HL-60 (cell line): ENCODE results near the gene KCNJ6.

Experiments used
- DNase-seq, 2 experiments: peaks; one replicate each; pipeline ENCODE4 v3.0.0-alpha.2; 2010 to 2020; ENCODE audit warnings: low read depth in 1 of 2, low spot score in 1 of 2
- H3K27ac ChIP-seq: fragments of 250-450 bp; sonication (Bioruptor Pico); replicated peaks from 2 replicates; pipeline ENCODE4 v1.5.1; 2020; ENCODE audit warnings: mild to moderate bottlenecking, moderate library complexity
- H3K27me3 ChIP-seq: fragments of 250-450 bp; sonication (Bioruptor Pico); 2 replicates; pipeline ENCODE4 v1.5.1; 2021; ENCODE audit warnings: mild to moderate bottlenecking, moderate library complexity; ENCODE audit not compliant: insufficient read depth, poor library complexity, severe bottlenecking
- H3K4me3 ChIP-seq: replicated peaks from 2 replicates; pipeline ENCODE4 v1.5.1; 2011; ENCODE audit warnings: mild to moderate bottlenecking, control low read depth, low read length; ENCODE audit not compliant: insufficient read depth
- GABPA ChIP-seq: IDR thresholded peaks from 2 replicates; pipeline ENCODE4 v1.6.1; 2012; ENCODE audit warnings: low read depth
- POLR2AphosphoS5 ChIP-seq: IDR thresholded peaks from 2 replicates; pipeline ENCODE4 v1.6.1; 2012; ENCODE audit warnings: low read depth
- REST ChIP-seq: IDR thresholded peaks from 2 replicates; pipeline ENCODE4 v1.6.1; 2012; ENCODE audit warnings: low read depth; ENCODE audit not compliant: insufficient replicate concordance
- SPI1 ChIP-seq: IDR thresholded peaks from 2 replicates; pipeline ENCODE4 v1.6.1; 2012; ENCODE audit warnings: low read depth, mild to moderate bottlenecking, borderline replicate concordance
- TF ChIP-seq, protein P1 (sequence below): IDR thresholded peaks from one replicate; pipeline ENCODE4 v1.5.1; 2011; ENCODE audit warnings: low read length, control low read depth, inconsistent platforms; ENCODE audit not compliant: insufficient read depth

KCNJ6 gene

DNA sequence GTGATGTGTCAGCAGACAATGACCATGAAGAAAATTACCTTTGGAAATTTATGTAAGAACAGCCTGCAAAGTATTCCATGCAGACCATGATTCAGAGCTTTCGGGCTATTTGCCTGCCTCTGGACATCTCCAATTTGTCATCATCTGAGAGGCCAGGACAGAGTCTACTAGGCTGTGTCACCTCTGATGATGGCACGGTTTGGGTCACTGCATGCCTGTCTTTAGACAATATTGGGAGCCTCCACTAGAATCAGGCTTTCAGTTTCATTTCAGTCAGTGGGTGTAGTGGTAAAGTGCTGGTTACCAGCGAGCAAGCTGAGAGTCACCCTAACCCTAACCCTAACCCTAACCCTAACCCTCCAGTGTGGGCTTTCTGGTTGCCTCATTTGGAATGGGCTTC, 80.8 kb downstream of the KCNJ6 start:
- H3K4me3 ChIP-seq, result no peak overlapping the region
- TF ChIP-seq REST, result no peak
- no peak overlapping the region for H3K27ac ChIP-seq
- H3K27me3 ChIP-seq, result no peaks in the 10 kb centered on the region
- no peak for DNase-seq

DNA sequence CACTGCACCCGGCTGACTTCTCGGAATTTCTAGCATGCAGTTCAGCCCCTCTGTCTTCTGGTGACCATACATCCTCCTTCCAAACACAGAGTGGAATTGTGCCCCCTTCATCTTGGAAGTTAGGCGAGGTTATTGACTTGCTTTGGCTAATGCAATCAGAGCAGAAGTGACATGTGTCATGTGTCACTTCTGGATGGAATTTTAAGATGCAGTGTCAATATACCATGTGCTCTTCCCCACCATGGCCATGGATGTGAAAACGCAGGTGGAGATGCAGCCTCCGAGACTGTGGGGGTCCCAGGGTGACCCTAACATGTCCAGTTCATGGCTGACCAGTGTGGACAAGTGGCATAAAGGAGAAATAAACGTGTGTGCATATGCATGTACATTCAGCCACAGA, 83.0 kb downstream of the KCNJ6 start:
- TF ChIP-seq, protein P1, sequence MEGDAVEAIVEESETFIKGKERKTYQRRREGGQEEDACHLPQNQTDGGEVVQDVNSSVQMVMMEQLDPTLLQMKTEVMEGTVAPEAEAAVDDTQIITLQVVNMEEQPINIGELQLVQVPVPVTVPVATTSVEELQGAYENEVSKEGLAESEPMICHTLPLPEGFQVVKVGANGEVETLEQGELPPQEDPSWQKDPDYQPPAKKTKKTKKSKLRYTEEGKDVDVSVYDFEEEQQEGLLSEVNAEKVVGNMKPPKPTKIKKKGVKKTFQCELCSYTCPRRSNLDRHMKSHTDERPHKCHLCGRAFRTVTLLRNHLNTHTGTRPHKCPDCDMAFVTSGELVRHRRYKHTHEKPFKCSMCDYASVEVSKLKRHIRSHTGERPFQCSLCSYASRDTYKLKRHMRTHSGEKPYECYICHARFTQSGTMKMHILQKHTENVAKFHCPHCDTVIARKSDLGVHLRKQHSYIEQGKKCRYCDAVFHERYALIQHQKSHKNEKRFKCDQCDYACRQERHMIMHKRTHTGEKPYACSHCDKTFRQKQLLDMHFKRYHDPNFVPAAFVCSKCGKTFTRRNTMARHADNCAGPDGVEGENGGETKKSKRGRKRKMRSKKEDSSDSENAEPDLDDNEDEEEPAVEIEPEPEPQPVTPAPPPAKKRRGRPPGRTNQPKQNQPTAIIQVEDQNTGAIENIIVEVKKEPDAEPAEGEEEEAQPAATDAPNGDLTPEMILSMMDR, result no peak
- TF ChIP-seq REST, result no peak
- TF ChIP-seq GABPA, result no peak
- TF ChIP-seq POLR2AphosphoS5, result no peak
- no peak for TF ChIP-seq SPI1
- no peaks in the 10 kb centered on the region for H3K27me3 ChIP-seq
- no peak for DNase-seq
- no peak overlapping the region for H3K27ac ChIP-seq
- no peak overlapping the region for H3K4me3 ChIP-seq

- Histone ChIP-seq H3K27ac (peak overlapping the region; percentile 87), H3K4me3 (no peak overlapping the region), H3K27me3 (no peaks in the 10 kb centered on the region)
- TF ChIP-seq, protein P1, result no peak
- TF ChIP-seq SPI1 (peak; percentile 80), GABPA (no peak)
- DNase-seq, result peak; percentile 45 to 79
Measured at GRCh38 chr21:37829447-37829846, 86.8 kb downstream of the KCNJ6 start.

DNA sequence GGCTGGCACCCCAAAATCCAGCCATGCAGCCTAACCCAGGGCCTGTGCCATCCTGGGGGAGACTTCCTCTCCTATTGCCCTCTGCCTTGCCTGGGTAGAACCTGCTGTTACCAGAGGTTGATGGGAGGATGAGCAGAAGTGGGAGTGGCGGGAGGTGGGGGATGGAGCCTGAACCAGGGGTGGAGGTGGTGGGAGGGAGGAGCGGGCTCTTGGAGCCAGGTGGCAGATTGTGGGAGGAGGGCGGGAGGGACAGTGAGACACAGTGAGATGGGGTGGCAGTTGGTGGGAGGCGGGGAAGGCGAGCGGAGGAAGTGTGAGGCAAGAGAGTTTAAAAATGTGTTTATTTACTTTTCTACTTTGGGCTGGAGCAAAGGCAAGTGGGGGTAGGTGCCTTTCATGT, 87.3 kb downstream of the KCNJ6 start:
- no peaks in the 10 kb centered on the region for H3K27me3 ChIP-seq
- peak; percentile 81 to 91 for DNase-seq
- no peak overlapping the region for H3K4me3 ChIP-seq
- H3K27ac ChIP-seq, result peak overlapping the region; percentile 87
- TF ChIP-seq POLR2AphosphoS5 (0 out of 2 replicates have a peak, but pooled peaks have one; percentile 23), REST (no peak), GABPA (no peak), SPI1 (peak; percentile 74; the same call in 1 of the 2 replicates)
- TF ChIP-seq, protein P1, result no peak
